HepG2 (cell line): ENCODE measurements around the gene CDK17.

Experiments used
- ETV6 ChIP-seq: sonication (generic); formaldehyde crosslinking; conservative IDR thresholded peaks from 2 replicates; pipeline ENCODE4 v1.4.0; 2020; ENCODE audit warnings: missing genetic modification reagents
- KAT7 ChIP-seq: IDR thresholded peaks from 2 replicates; pipeline ENCODE4 v1.6.1; 2018; ENCODE audit warnings: borderline replicate concordance, missing compliant biosample characterization
- ONECUT2 ChIP-seq: sonication (generic); formaldehyde crosslinking; IDR thresholded peaks from 2 replicates; pipeline ENCODE4 v1.4.0; 2020; ENCODE audit warnings: missing genetic modification reagents
- TF ChIP-seq, protein P1 (sequence below): sonication (generic); formaldehyde crosslinking; IDR thresholded peaks from 2 replicates; pipeline ENCODE4 v1.5.1; 2020; ENCODE audit warnings: mild to moderate bottlenecking, missing genetic modification reagents, moderate library complexity

DNA sequence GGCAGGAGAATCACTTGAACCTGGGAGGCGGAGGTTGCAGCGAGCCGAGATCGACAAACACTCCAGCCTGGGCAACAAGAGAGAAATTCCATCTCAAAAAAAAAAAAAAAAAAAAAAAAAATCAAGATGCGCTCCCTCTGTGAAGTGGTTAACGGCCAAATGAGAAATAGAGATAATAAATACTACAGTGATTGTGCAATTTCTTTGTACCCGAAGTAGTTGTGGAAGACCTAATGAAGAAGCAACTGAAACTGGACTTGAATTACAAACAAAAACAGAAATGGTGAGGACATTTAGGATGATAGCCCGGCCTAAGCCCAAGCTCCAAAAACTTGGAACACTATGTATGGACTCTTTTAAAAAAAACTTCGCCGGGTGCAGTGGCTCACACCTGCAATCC, 44.2 kb upstream of the CDK17 start:
- no peak for TF ChIP-seq KAT7 (CRISPR knock-in tag)
- TF ChIP-seq, protein P1, sequence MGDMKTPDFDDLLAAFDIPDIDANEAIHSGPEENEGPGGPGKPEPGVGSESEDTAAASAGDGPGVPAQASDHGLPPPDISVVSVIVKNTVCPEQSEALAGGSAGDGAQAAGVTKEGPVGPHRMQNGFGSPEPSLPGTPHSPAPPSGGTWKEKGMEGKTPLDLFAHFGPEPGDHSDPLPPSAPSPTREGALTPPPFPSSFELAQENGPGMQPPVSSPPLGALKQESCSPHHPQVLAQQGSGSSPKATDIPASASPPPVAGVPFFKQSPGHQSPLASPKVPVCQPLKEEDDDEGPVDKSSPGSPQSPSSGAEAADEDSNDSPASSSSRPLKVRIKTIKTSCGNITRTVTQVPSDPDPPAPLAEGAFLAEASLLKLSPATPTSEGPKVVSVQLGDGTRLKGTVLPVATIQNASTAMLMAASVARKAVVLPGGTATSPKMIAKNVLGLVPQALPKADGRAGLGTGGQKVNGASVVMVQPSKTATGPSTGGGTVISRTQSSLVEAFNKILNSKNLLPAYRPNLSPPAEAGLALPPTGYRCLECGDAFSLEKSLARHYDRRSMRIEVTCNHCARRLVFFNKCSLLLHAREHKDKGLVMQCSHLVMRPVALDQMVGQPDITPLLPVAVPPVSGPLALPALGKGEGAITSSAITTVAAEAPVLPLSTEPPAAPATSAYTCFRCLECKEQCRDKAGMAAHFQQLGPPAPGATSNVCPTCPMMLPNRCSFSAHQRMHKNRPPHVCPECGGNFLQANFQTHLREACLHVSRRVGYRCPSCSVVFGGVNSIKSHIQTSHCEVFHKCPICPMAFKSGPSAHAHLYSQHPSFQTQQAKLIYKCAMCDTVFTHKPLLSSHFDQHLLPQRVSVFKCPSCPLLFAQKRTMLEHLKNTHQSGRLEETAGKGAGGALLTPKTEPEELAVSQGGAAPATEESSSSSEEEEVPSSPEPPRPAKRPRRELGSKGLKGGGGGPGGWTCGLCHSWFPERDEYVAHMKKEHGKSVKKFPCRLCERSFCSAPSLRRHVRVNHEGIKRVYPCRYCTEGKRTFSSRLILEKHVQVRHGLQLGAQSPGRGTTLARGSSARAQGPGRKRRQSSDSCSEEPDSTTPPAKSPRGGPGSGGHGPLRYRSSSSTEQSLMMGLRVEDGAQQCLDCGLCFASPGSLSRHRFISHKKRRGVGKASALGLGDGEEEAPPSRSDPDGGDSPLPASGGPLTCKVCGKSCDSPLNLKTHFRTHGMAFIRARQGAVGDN (CRISPR knock-in tag), result no peak
- no peak for TF ChIP-seq ONECUT2 (CRISPR knock-in tag)
- TF ChIP-seq ETV6 (CRISPR knock-in tag), result no peak
